NCI-H2107 (cell line): Measurements from ENCODE around the gene TBXA2R.
"Not testable (repeated sequence)": the region's sequence is repeated elsewhere in the genome, so short reads cannot be mapped to it uniquely, and the experiment has no call there.

Experiments used
- DNase-seq: peaks from one replicate; lab custom pipeline; 2025; lab: John Stamatoyannopoulos, UW

The TBXA2R gene

DNA sequence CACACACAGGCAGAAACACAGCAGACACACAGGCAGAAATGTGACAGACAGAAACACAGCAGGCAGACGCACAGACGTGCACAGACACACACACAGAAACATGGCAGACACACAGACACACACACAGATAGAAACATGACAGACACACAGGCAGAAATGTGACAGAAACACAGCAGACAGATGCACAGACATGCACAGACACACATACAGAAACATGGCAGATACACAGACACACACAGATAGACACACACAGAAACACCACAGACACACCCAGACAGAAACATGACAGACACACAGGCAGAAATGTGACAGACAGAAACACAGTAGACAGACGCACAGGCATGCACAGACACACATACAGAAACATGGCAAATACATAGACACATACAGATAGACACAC, 1.3 kb downstream of the TBXA2R start:
- DNase-seq, result no peak

DNA sequence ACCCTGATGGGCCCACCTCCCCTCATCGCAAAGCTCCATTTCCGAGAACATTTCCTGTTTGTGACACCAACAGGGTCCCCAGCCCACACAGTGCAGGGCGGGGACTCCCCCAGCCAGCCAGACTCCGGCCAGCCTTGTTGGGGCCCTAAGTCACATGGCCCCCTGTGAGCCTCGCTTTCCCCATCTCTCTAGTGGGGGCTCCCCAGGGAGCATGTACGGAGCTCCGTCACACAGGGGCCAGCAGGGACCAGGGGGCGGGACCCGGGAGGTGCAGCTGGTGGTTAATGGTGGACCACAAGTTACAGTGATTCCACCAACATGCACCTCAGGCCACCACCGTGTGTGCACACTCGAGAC, 1.7 kb downstream of the TBXA2R start:
- DNase-seq, result no peak

DNA sequence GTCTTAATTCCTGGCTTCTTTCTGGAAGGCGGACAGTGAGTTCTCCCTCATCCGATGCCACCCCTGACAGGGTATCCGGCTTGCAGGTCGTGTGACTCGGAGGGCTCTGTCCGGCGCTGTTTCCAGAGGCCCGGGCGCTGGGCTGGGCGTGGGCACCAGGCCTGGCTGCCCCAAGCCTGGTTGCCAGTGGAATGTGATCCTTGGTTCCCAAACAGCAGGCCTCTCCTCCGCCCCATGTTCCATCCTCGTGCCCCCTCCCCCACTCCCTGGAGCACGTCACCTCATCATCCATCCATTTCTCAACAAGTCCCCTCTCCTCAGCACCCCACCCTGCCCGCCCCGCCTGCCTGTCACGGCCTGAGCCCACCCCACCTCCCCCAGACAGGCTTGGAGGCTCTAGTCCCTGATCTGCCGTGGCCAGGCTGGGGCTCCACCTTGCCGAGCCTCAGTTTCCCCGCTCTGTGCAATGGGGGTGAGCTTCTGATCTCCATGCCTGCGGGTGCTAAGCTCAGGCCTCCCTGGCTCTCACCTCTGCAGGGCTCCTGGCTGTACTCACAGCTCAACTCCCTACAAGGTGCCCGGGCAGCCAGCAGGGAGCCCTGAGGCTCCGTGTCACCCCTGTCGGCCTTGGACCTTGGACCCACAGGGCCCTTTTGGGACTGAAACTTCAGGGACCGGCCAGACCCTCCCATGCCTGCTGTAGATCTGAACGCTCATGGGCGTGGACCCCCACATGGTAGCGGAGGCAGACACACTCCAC, 2.3 kb downstream of the TBXA2R start:
- DNase-seq, result no peak

DNA sequence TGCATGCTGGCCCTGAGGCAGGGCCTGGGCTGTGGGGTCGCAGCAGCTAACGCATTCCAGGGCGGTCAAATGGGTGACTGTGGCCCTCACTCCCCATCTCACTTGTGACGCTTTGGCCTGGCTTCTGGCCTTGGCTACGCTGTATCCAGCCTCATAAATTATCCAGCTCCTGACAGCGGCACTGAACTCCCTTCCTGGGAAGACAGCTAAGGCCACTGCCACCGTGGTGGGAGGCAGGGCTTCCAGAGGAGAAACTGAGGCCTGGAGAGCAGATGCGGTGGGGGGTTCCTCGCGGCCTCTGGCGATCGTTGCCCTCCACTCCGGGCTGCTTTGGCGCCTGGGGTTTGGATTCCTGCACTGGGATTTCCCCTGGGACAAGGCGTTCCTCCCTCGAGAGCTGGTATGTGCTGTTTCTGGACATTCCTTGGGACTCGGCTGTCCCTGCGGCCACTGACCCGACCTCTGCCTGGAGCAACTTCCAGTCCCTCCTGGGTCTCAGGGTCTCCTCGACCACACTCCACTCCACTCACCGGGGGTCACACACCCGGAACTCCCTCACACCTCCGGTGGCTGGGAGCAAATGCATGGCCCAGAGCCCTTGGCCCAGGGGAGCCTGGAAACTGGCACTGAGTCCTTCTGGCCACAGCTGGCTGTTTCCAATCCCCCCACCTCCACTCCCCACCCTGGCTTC, 3.4 kb downstream of the TBXA2R start:
- DNase-seq, result no peak

DNA sequence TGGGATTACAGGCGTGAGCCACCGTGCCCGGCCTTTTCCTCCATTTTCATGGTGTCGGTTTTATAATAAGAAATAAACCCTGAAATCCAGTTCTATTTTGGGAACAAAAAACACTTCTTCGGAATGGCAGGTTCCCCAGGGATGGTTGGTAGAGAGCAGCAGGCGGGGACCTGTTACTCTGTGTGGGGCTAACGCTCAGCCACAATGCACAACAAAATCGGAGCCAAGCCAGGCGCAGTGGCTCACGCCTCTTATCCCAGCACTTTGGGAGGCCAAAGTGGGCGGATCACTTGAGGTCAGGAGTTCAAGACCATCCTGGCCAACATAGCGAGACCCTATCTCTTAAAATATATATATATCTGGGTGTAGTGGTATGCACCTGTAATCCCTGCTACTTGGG, 5.7 kb downstream of the TBXA2R start:
- no peak for DNase-seq

DNA sequence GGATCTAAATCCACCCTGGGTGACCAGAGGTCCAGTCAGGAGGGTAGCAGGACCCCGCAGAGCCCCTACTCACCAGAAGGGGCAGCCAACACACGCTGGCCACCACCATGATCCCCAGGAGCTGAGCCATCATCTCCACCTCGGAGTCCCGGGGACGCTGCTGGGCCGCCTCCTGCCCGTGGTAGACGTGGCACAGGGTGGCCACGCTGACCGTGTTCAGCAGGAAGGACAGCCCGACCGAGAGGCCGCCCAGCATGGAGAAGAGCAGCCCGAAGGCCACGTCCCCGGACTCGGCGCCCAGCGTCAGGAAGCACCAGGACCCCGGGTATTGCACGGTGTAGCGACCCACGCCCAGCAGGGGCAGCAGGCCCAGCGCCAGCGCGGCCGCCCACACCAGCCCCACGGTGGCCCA, 6.9 kb downstream of the TBXA2R start:
- DNase-seq, result no peak

DNA sequence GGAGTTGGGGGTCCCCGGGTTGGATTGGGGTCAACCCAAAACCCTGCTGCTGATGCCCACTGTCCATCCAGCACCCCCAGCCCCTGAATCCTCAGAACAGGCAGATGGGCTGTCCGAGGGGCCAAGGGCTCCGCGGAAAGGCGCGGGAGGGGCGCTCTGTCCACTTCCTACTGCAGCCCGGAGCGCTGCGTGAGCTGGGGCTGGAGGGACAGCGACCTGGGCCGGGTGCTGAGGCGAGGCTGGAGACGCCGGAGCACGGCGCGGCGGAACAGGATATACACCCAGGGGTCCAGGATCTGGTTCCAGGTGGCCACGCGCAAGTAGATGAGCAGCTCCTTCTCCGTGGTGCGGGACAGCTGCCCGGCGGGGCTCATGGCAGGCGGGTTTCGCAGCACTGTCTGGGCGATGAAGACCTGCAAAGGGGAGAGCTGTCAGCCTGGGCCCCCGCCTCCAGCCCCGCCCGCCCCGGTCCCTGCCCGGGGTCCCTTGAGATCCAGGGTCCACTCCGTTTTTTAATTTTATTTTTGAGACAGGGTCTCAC, 11.1 kb downstream of the TBXA2R start:
- DNase-seq, result no peak

DNA sequence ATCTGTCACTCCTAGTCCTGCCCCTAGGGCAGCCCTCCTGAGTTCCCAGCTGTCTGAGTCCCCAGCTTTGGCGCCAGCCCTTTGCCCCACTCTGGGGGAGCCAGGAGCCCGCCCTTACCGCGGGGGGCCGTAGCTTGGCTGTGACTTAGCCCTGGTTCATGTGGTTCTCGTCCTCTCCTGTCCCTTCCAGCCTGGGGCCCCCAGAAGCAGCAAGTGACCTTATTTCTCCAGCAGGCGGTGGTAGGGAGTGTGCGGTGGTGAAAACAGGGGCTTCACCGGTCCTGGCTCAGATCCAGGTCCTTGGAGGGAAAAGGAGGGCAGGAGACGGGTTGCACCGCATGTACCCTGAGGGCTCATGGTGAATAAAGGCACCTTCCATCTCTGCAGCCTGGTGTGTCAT, 13.5 kb downstream of the TBXA2R start:
- DNase-seq, result no peak

DNA sequence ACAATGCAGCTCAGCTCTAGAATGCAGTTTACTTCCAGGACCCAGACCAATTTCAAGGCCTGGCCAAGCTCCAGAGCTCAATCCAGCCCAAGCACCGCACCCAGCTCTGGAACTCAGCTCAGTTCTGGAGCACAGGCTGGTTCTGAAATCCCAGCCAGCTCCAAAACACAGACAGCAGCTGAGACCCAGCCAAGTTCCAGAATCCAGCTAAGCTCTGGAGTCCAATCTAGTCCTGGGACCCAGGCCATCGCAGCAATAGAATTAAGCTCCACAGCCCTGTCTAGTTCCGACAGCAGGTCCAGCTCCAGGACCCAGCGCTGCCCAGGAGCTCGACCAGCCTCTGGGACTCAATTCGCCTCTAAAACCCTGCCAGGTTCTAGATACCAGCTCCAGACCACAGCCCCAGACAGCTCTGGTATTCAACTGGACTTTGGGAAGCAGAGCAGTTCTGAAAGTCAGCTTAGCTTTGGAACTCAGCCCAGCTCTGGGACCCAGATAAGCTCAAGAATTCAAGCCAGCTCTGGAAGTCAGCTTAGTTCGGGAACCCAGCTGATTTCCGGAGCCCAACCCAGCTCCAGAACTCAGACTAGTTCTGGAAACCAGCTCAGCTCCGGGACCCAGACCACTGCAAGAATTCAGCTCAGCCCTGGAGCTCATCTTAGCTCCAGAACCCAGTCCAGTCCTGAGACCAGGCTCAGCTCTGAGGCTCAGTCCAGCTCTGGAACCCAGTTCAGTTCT, 14.6 kb downstream of the TBXA2R start:
- no peak for DNase-seq

DNA sequence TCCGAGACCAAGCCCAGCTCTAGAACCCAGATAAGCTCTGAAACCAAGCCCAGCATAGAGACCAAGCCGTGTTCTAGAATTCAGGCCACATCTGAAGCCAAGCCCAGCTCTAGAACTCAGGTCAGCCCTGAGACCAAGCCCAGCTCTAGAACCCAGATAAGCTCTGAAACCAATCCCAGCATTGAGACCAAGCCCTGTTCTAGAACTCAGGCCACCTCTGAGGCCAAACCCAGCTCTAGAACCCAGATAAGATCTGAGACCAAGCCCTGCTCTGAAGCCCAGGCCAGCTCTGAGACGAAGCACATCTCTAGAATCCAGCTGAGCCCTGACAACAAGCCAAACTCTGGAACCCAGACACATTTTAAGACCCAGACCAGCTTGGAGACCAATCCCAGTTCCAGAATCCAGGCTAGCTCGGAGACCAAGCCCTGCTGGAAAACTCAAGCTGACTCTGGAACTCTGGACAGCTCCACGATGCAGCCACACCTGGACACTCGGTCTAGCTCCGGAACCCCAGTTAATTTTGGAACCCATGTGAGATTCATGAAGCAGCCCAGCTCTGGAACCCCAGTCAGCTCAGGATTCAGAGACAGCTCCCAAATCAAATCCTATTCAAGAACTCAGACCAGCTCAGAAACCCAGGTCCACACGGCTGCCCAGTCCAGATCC, 15.6 kb downstream of the TBXA2R start:
- no peak for DNase-seq

DNA sequence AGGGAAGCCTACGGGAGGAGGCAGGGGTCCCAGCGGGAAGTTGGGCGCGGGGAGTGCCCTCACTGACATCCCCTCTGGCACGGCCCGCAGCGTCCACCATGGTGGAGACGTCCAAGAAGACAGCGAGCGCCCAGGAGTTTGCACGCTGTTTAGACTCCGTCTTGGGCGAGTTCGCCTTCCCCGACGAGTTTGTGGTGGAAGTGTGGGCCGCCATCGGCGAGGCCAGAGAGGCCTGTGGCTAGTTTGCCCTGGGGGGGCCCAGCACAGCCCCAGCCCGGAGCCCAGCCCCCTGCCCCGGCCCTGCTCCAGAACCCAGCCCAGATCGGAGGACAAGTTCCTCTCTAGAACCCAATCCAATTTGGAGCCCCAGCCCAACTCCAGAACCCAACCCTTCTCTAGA, 16.7 kb downstream of the TBXA2R start:
- no peak for DNase-seq

DNA sequence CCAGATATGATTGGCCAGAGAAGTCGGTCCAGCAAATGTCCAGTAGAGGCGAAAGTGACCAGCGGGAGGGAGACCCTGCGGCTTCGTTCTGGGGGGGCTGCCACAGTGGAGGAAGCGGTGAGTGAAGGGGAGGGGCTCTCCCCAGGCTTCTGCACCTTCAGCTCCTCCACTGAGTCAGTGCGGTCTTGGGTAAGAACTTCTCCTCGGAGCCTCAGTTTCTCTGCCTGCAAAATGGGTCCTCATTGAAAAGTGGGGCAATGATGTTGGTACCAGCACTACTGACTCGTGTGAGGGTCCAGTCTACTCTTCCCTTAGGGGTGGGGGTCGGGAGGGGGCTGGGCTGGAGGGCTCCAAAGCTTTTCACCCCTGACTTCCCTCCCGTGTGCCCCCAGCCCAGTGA, 17.2 kb downstream of the TBXA2R start:
- no peak for DNase-seq

DNA sequence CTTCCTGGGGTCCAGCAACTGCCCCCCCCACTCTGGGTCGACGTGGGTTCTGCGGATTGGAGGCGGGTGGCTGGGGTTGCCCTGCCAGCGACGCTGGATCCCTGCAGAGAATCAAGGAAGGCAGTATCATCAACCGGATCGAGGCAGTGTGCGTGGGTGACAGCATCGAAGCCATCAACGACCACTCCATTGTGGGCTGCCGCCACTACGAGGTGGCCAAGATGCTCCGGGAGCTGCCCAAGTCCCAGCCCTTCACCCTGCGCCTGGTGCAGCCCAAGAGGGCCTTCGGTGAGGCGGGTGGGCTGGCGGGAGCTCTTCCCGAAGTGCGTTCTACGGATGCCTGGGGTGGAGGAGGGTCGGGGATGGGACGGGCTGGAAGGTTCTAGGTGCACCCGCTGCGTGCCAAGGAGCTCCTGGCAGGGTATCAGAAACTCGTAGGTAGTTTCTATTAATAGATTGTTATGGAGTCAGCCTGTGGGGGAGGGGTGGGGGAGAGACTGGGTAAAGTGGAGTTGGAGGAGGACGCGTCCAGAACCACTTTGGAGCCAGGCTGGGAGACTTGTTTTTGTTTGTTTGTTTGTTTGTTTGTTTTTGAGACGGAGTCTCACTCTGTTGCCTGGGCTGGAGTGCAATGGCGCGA, 19.8 kb downstream of the TBXA2R start:
- DNase-seq, result no peak

DNA sequence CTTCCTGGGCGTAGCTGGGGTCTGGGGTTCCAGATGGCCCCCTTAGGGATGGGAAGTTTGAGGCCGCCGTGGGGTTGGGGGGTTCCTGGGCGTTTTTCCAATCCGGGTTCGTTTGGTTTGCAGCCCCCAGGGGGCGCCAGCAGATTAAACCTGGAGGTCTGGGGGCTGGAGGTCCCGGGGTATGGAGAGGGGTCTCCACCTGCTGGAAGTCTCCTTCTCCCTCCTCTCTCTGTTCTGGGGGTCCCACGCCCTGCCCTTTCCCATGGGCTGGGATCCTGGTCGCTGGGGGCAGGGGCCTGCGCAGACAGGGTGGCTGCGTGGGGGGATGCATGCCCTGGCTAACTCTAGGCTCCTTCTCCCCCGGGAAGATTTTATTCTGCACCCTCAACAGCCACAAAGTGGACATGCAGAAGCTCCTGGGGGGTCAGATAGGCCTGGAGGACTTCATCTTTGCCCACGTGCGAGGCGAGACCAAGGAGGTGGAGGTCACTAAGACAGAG, 20.5 kb downstream of the TBXA2R start:
- DNase-seq, result no peak

DNA sequence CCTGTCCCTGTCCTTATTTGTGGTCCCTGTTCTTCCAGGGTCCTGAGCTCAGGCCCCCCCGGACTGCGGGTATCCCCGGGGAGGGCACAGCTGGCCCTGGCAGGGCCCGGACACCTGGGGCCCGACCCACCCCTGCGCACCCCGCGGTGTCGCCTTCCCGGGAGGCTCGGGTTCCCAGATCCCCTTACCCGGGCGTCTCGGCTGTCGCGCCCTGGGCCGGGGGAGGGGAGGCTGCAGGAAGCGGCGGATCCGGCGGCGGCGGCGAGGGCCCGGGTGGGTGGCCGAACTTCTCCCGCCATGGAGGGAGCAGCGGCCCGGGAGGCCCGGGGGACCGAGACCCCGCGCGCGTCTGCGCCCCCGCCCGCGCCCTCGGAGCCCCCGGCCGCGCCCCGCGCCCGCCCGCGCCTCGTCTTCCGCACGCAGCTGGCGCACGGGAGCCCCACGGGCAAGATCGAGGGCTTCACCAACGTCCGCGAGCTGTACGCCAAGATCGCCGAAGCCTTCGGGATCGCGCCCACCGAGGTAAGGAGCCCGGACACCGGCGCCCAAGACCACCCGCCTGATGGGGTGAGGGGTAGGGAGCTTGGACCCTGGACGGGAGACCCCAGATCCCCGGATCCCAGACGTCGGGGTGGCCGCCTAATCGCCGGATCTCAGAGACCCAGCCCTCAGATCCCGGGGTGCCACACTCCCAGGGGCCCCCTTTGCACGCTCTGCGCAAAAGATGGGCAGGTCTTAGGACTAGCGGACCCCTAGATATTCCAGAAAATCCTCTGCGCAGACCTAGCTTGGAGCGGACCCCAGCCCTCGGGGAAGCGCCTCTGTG, 21.2 kb downstream of the TBXA2R start, which contains the start of gene GIPC3:
Gene GIPC3 (plus strand): TSS at position 178 of the 826 bp plus-strand sequence. CDS start 120 bp downstream, at position 298.
- no peak for DNase-seq

DNA sequence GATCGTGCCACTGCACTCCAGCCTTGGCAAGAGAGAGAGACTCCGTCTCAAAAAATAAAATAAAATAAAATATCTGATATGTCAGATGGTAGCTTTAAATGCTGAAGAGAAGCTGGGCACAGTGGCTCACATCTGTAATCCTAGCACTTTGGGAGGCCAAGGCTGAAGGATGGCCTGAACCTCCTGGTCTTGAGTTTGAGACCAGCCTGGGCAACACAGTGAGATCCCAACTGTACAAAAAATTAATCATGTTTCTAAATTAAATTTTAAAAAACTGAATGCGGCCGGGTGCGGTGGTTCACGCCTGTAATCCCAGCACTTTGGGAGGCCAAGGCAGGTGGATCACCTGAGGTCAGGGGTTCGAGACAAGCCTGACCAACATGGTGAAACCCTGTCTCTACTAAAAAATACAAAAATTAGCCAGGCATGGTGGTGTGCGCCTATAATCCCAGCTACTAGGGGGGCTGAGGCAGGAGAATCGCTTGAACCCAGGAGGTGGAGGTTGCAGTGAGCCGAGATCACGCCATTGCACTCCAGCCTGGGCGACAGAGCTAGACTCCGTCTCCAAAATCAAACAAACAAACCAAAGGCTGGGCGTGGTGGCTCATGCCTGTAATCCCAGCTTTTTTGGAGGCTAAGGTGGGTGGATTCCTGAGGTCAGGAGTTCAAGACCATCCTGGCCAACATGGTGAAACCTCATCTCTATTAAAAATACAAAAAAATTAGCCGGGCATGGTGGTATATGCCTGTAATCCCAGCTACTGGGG, 22.5 kb downstream of the TBXA2R start:
- DNase-seq, result not testable (repeated sequence)

DNA sequence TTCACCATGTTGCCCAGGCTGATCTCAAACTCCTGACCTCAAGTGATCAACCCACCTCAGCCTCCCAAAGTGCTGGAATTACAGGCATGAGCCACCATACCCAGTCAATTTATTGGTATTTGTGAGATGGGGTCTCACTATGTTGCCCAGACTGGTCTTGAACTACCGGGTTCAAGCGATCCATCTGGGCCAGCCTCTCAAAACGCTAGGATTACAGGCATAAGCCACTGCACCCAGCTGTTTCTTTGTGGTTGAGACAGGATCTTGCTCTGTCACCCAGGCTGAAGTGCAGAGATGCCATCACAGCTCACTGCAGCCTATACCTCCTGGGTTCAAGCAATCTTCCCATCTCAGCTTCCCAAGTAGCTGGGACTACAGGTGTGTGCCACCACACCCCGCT, 24.9 kb downstream of the TBXA2R start:
- not testable (repeated sequence) for DNase-seq

DNA sequence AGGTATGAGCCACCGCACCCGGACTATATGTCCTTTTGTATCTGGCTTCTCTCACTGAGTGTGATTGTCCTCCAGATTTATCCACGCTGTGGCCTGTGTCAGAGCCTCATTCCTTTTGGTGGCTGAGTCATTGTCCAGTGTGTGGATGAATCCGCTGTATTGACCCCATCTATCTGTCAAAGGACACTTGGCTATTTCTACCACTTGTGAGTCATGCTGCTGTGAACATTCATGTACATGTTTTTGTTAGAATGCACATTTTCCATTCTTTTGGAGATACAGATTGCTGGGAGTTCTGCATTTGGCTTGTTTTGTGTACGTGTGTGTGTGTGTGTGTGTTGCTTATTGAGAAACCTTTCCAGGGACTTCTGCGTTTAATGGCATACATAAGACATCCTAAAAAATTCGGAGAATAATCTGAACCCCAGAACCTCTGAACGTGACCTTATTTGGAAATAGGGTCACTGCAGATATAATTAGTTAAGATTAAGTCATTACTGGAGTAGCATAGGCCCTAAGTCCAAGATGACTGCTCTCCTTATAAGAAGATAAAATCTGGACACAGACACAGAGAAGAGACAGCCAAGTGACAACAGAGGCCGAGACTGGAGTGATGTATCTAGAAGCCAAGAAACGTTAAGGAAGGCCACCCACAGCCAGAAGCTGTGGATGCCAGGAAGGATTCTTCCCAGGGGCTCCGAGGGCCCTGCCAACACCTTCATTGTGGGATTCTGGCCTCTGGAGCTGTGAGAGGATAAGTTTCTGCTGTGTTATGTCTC, 26.3 kb downstream of the TBXA2R start:
- no peak for DNase-seq

DNA sequence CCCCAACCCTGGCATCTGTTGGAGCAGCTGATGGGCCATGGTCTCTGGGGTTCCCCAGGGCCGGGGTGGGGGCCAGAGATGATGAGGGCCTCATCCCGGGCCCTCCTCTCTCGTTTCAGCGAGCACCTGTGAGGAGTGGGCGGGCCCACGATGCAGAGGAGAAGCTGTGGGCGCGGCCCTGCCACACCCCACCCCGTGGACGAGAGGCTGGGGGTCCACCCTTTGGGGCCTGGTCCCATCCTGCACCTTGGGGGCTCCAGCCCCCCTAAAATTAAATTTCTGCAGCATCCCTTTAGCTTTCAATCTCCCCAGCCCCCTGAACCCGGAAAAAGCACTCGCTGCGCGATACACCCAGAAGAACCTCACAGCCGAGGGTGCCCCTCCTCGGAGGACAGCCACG, 28.3 kb downstream of the TBXA2R start:
- no peak for DNase-seq
